ENCODE data around the gene TAF1L. TPM values are rescaled to one million over a fixed set of nuclear protein-coding genes. Genes with fewer than 3 reads are reported as not detected.

The TAF1L gene
- total RNA-seq, 1 experiment from 2014 or later, result not detected

- DNase-seq, result no peak
- no peaks in the 10 kb centered on the region for H3K4me1 ChIP-seq
- Mint-ChIP-seq H3K27me3 (ENCODE audit: insufficient read depth, unreplicated experiment) (peaks cover 5% of the 10 kb centered on the region), H3K4me3 (ENCODE audit: unreplicated experiment) (no peak overlapping the region), H3K4me1 (ENCODE audit: low read depth, unreplicated experiment) (no peaks in the 10 kb centered on the region), H3K9me3 (ENCODE audit: unreplicated experiment) (no peaks in the 10 kb centered on the region), H3K27ac (ENCODE audit: unreplicated experiment) (no peak overlapping the region), H3K36me3 (ENCODE audit: insufficient read depth, unreplicated experiment) (no peaks in the 10 kb centered on the region)
- no peaks in the 10 kb centered on the region for H3K27me3 ChIP-seq (replicated peaks; ENCODE audit: control insufficient read depth, insufficient read depth, low read length)
- POLR2A ChIA-PET, result no interaction called here
- no peak overlapping the region for H3K4me3 ChIP-seq (ENCODE audit: low read depth, low read length)
- no peaks in the 10 kb centered on the region for H3K36me3 ChIP-seq (ENCODE audit: control insufficient read depth, insufficient read depth, low read length)
- CTCF ChIA-PET, result no interaction called here
- intact Hi-C loops (cut with micrococcal nuclease; ENCODE audit: unreplicated experiment), result no loop called here
- no peak for TF ChIP-seq CTCF (IDR thresholded peaks at IDR 0.05; ENCODE audit: insufficient read depth in 1 of 2, low read depth in 1 of 2, low read length in 1 of 2, severe bottlenecking in 1 of 2, unreplicated experiment in 1 of 2)
- H3K9me3 ChIP-seq, result no peaks in the 10 kb centered on the region
- no TSS peak for BruUV-seq (replicated peaks)
Observed at GRCh38 chr9:32596096-32596865, 39.2 kb downstream of the TAF1L start.

GRCh38 chr9:32590898-32591297, 44.6 kb downstream of the TAF1L start:
- Mint-ChIP-seq H3K27ac (ENCODE audit: unreplicated experiment) (no peak overlapping the region), H3K27me3 (ENCODE audit: insufficient read depth, unreplicated experiment) (peaks cover 13% of the 10 kb centered on the region), H3K4me1 (ENCODE audit: low read depth, unreplicated experiment) (no peaks in the 10 kb centered on the region), H3K9me3 (ENCODE audit: unreplicated experiment) (no peaks in the 10 kb centered on the region), H3K36me3 (ENCODE audit: insufficient read depth, unreplicated experiment) (no peaks in the 10 kb centered on the region), H3K4me3 (ENCODE audit: unreplicated experiment) (no peak overlapping the region)
- Histone ChIP-seq H3K36me3 (ENCODE audit: control insufficient read depth, insufficient read depth, low read length) (no peaks in the 10 kb centered on the region), H3K9me3 (no peaks in the 10 kb centered on the region), H3K4me1 (no peaks in the 10 kb centered on the region), H3K4me3 (ENCODE audit: low read depth, low read length) (no peak overlapping the region), H3K27me3 (replicated peaks; ENCODE audit: control insufficient read depth, insufficient read depth, low read length) (no peaks in the 10 kb centered on the region)
- CTCF ChIA-PET, result no interaction called here
- DNase-seq, result no peak
- BruUV-seq (replicated peaks), result no TSS peak
- POLR2A ChIA-PET, result no interaction called here
- TF ChIP-seq CTCF (IDR thresholded peaks at IDR 0.05; ENCODE audit: insufficient read depth in 1 of 2, low read depth in 1 of 2, low read length in 1 of 2, severe bottlenecking in 1 of 2, unreplicated experiment in 1 of 2), result no peak
- intact Hi-C loops (cut with micrococcal nuclease; ENCODE audit: unreplicated experiment), result no loop called here

- no peak for DNase-seq
- H3K4me3 Mint-ChIP-seq (ENCODE audit: unreplicated experiment), result no peak overlapping the region
- Histone ChIP-seq H3K4me1 (no peaks in the 10 kb centered on the region), H3K27me3 (replicated peaks; ENCODE audit: control insufficient read depth, insufficient read depth, low read length) (no peaks in the 10 kb centered on the region), H3K36me3 (ENCODE audit: control insufficient read depth, insufficient read depth, low read length) (no peaks in the 10 kb centered on the region), H3K4me3 (ENCODE audit: low read depth, low read length) (no peak overlapping the region), H3K9me3 (no peaks in the 10 kb centered on the region)
- CTCF ChIA-PET, result interaction anchor here (0.6 to 2.0 kb wide), 3 partner anchors 9 to 571 kb away, joined by 5 to 25 read pairs (median 6); no protein-coding TSS in a partner anchor
- intact Hi-C loops (cut with micrococcal nuclease; ENCODE audit: unreplicated experiment), result no loop called here
- no TSS peak for BruUV-seq (replicated peaks)
- H3K9me3 Mint-ChIP-seq (ENCODE audit: unreplicated experiment), result no peaks in the 10 kb centered on the region
- TF ChIP-seq CTCF (IDR thresholded peaks at IDR 0.05; ENCODE audit: insufficient read depth in 1 of 2, low read depth in 1 of 2, low read length in 1 of 2, severe bottlenecking in 1 of 2, unreplicated experiment in 1 of 2), result no peak
- POLR2A ChIA-PET, result no interaction called here
- no peak overlapping the region for H3K27ac Mint-ChIP-seq (ENCODE audit: unreplicated experiment)
- no peaks in the 10 kb centered on the region for H3K4me1 Mint-ChIP-seq (ENCODE audit: low read depth, unreplicated experiment)
- peaks cover 17% of the 10 kb centered on the region for H3K27me3 Mint-ChIP-seq (ENCODE audit: insufficient read depth, unreplicated experiment)
- no peaks in the 10 kb centered on the region for H3K36me3 Mint-ChIP-seq (ENCODE audit: insufficient read depth, unreplicated experiment)
Observed at GRCh38 chr9:32590476-32590875, 45.0 kb downstream of the TAF1L start.
